Hepatocyte (in vitro differentiated cells): ENCODE measurements around the gene RGS10. TPM values are rescaled to one million over a fixed set of nuclear protein-coding genes. Genes with fewer than 3 reads are reported as not detected.

Experiments
- DNase-seq: peaks from one replicate; pipeline ENCODE4 v3.0.0-alpha.2; 2016; ENCODE audit warnings: low spot score
- H2AFZ ChIP-seq: fragments of 200-600 bp; sonication (generic); 2 replicates; pipeline ENCODE4 v1.6.0; 2016; ENCODE audit warnings: antibody characterized with exemption, mild to moderate bottlenecking
- H3K27ac ChIP-seq: fragments of 200-600 bp; sonication (generic); 2 replicates; pipeline ENCODE4 v1.5.1; 2016; ENCODE audit warnings: mild to moderate bottlenecking
- H3K27me3 ChIP-seq: fragments of 200-600 bp; sonication (generic); 2 replicates; pipeline ENCODE4 v1.6.1; 2016
- H3K36me3 ChIP-seq: fragments of 200-600 bp; sonication (generic); replicated peaks from 2 replicates; pipeline ENCODE4 v1.5.1; 2016; ENCODE audit warnings: low read depth; ENCODE audit not compliant: insufficient read depth
- H3K4me1 ChIP-seq: fragments of 200-600 bp; sonication (generic); 2 replicates; pipeline ENCODE4 v1.5.1; 2016; ENCODE audit warnings: mild to moderate bottlenecking, moderate library complexity; ENCODE audit not compliant: insufficient read depth
- H3K4me2 ChIP-seq: fragments of 200-600 bp; sonication (generic); 2 replicates; pipeline ENCODE4 v1.6.0; 2016
- H3K4me3 ChIP-seq: fragments of 200-600 bp; sonication (generic); 2 replicates; pipeline ENCODE4 v1.5.1; 2016; ENCODE audit warnings: mild to moderate bottlenecking
- H3K79me2 ChIP-seq: fragments of 200-600 bp; sonication (generic); 2 replicates; pipeline ENCODE4 v1.6.0; 2017; ENCODE audit warnings: mild to moderate bottlenecking
- H3K9me2 ChIP-seq: fragments of 200-600 bp; sonication (generic); replicated peaks from 2 replicates; pipeline ENCODE4 v1.6.0; 2017; ENCODE audit warnings: mild to moderate bottlenecking; ENCODE audit not compliant: insufficient read depth
- H3K9me3 ChIP-seq: fragments of 200-600 bp; sonication (generic); 2 replicates; pipeline ENCODE4 v1.5.1; 2016; ENCODE audit warnings: low read depth, mild to moderate bottlenecking
- H4K20me1 ChIP-seq: fragments of 200-600 bp; sonication (generic); 2 replicates; pipeline ENCODE4 v1.6.0; 2016; ENCODE audit warnings: mild to moderate bottlenecking; ENCODE audit not compliant: insufficient read depth, poor library complexity, severe bottlenecking
- EZH2 ChIP-seq: fragments of 200-600 bp; sonication (generic); IDR thresholded peaks from 2 replicates; pipeline ENCODE4 v1.6.1; 2016; ENCODE audit warnings: antibody characterized with exemption, mild to moderate bottlenecking, borderline replicate concordance
- EZH2phosphoT487 ChIP-seq: fragments of 200-600 bp; sonication (generic); IDR thresholded peaks from one replicate; pipeline ENCODE4 v1.6.1; 2018; ENCODE audit warnings: antibody characterized with exemption, mild to moderate bottlenecking, low read depth, moderate library complexity; ENCODE audit not compliant: unreplicated experiment, severe bottlenecking
- WGBS: methylation state at CpG from one replicate; pipeline ENCODE4 v1.1.6; 2016; ENCODE audit warnings: low lambda C conversion rate; ENCODE audit errors: missing lambda C conversion rate; 5-methylcytosine and 5-hydroxymethylcytosine counted together
- polyA plus RNA-seq: library from polyadenylated mRNA; unstranded; fragments of >200 nt; fragmentation: Nextera tagmentation; extraction: Ambion mirVana; gene quantifications from 2 replicates; pipeline ENCODE4 v1.2.1, GENCODE V29; 2016
- total RNA-seq: library from RNA; depleted of rRNA; stranded (reverse); fragments of >200 nt; gene quantifications from 2 replicates; pipeline ENCODE4 v1.2.3, GENCODE V29; 2014
- TF ChIP-seq, protein P1 (sequence below): fragments of 200-600 bp; sonication (generic); IDR thresholded peaks from 2 replicates; pipeline ENCODE4 v1.5.1; 2016; ENCODE audit warnings: antibody characterized with exemption, mild to moderate bottlenecking; ENCODE audit not compliant: poor library complexity

Gene RGS10
- total and polyA plus RNA-seq, 2 experiments from 2014 or later, result 5.4 to 8.4 TPM

DNA sequence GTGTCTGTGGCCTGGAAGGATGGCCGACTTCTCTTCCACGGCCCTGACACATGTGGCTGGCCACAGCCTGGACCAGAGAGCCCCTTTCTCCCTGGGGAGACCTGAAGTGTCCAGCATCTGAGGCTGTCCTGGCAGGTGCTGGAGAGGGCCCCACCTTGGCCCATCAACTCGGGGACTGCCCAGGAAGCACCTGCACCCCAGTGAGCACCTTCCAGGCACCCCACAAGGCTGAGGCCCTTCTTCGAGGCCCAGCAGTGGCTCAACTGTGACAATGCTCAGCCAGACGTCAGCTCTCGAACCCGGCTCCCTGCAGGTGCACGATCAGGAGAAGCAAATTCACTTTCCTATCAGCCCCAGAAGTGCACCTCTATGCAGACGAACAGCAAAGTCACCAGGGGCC is 24.3 kb downstream of the RGS10 start:
- H3K4me1 ChIP-seq, result peaks cover 5% of the 10 kb centered on the region
- H3K27ac ChIP-seq, result no peak overlapping the region
- WGBS, result 95% methylated on average over 9 of the region's 9 CpGs
- H4K20me1 ChIP-seq, result no peaks in the 10 kb centered on the region
- no peaks in the 10 kb centered on the region for H3K9me3 ChIP-seq
- H3K27me3 ChIP-seq, result no peaks in the 10 kb centered on the region
- TF ChIP-seq, protein P1, sequence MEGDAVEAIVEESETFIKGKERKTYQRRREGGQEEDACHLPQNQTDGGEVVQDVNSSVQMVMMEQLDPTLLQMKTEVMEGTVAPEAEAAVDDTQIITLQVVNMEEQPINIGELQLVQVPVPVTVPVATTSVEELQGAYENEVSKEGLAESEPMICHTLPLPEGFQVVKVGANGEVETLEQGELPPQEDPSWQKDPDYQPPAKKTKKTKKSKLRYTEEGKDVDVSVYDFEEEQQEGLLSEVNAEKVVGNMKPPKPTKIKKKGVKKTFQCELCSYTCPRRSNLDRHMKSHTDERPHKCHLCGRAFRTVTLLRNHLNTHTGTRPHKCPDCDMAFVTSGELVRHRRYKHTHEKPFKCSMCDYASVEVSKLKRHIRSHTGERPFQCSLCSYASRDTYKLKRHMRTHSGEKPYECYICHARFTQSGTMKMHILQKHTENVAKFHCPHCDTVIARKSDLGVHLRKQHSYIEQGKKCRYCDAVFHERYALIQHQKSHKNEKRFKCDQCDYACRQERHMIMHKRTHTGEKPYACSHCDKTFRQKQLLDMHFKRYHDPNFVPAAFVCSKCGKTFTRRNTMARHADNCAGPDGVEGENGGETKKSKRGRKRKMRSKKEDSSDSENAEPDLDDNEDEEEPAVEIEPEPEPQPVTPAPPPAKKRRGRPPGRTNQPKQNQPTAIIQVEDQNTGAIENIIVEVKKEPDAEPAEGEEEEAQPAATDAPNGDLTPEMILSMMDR, result no peak
- TF ChIP-seq EZH2, result no peak
- TF ChIP-seq EZH2phosphoT487, result no peak
- DNase-seq, result no peak
- no peaks in the 10 kb centered on the region for H3K36me3 ChIP-seq
- no peak overlapping the region for H3K4me2 ChIP-seq
- H3K4me3 ChIP-seq, result no peak overlapping the region
- no peak overlapping the region for H2AFZ ChIP-seq
- no peaks in the 10 kb centered on the region for H3K9me2 ChIP-seq
- no peaks in the 10 kb centered on the region for H3K79me2 ChIP-seq

- H3K4me1 ChIP-seq, result peaks cover 5% of the 10 kb centered on the region
- WGBS, result 83% methylated on average over 21 of the region's 21 CpGs
These were observed 25.0 kb downstream of the RGS10 start for GRCh38 chr10:119517235-119518141.

GRCh38 chr10:119516381-119517234 is 25.9 kb downstream of the RGS10 start:
- Histone ChIP-seq H3K27ac (no peak overlapping the region), H3K4me1 (peaks cover 5% of the 10 kb centered on the region), H3K9me3 (no peaks in the 10 kb centered on the region), H3K4me3 (no peak overlapping the region), H3K4me2 (no peak overlapping the region), H2AFZ (no peak overlapping the region), H3K9me2 (no peaks in the 10 kb centered on the region), H3K36me3 (no peaks in the 10 kb centered on the region), H3K27me3 (no peaks in the 10 kb centered on the region), H4K20me1 (no peaks in the 10 kb centered on the region), H3K79me2 (no peaks in the 10 kb centered on the region)
- no peak for DNase-seq
- WGBS, result 71% methylated on average over 21 of the region's 21 CpGs
- TF ChIP-seq, protein P1, result no peak
- no peak for TF ChIP-seq EZH2
- no peak for TF ChIP-seq EZH2phosphoT487

More at GRCh38 chr10:119517235-119518141, 25.0 kb downstream of the RGS10 start:
- Histone ChIP-seq H3K4me3 (no peak overlapping the region), H3K9me2 (no peaks in the 10 kb centered on the region), H3K36me3 (no peaks in the 10 kb centered on the region), H4K20me1 (no peaks in the 10 kb centered on the region), H3K79me2 (no peaks in the 10 kb centered on the region), H2AFZ (no peak overlapping the region), H3K27ac (no peak overlapping the region), H3K9me3 (no peaks in the 10 kb centered on the region), H3K27me3 (no peaks in the 10 kb centered on the region), H3K4me2 (no peak overlapping the region)
- TF ChIP-seq EZH2phosphoT487, result no peak
- TF ChIP-seq, protein P1, result no peak
- no peak for TF ChIP-seq EZH2
- DNase-seq, result no peak
